Measurements from ENCODE around the gene IL34.
"Not testable (repeated sequence)": the region's sequence is repeated elsewhere in the genome, so short reads cannot be mapped to it uniquely, and the experiment has no call there.

The IL34 gene

DNA sequence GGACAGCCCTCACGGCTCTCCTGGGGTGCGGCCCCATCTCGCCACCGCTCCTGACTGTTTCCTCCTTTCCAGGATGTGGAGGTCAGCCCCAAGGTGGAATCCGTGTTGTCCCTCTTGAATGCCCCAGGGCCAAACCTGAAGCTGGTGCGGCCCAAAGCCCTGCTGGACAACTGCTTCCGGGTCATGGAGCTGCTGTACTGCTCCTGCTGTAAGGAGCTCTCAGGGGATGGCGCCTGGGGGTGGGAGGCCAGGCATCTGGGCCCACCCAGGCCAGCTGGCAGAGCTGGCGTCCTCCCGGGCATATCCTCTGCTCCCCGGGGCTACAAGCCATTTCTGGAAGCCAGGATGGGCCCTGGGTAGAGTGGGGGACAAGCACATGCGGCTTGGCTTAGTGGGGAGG lies 13.2 kb downstream of the IL34 start:
- no peak for DNase-seq

DNA sequence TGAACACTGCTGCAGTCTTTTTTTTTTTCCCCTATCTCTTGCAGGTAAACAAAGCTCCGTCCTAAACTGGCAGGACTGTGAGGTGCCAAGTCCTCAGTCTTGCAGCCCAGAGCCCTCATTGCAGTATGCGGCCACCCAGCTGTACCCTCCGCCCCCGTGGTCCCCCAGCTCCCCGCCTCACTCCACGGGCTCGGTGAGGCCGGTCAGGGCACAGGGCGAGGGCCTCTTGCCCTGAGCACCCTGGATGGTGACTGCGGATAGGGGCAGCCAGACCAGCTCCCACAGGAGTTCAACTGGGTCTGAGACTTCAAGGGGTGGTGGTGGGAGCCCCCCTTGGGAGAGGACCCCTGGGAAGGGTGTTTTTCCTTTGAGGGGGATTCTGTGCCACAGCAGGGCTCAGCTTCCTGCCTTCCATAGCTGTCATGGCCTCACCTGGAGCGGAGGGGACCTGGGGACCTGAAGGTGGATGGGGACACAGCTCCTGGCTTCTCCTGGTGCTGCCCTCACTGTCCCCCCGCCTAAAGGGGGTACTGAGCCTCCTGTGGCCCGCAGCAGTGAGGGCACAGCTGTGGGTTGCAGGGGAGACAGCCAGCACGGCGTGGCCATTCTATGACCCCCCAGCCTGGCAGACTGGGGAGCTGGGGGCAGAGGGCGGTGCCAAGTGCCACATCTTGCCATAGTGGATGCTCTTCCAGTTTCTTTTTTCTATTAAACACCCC lies 13.8 kb downstream of the IL34 start:
- DNase-seq: no peak

DNA sequence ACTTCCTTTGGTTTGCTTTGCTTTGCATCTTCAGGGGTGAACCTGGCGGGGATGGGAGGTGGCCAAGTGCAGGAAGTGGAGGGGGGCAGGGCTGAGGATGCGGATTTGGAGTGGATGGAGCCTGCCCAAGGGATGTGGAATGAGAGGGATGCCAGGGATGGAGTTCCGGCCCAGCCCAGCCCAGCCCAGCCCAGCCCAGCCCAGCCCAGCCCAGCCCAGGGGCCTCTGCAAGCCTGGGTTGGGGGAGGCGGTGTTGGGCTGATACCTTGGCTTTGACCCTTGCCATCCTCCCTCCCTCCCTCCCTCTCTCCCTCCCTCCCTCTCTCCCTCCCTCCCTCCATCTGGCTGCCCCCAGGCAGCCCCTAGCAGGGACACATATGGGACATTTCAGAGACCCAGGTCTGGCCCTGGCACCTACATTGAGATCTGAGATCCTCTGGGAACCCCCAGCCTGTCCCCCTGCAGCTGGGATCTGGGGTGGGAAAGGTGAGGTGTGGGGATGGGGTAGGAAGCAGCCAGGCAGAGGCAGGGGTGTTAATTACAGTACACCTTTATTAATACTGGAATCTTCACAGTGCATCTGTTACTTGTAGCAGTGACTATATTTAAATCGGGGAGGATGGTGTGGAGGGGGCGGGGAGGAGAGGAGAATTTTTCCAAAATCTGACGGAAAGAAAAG lies 14.5 kb downstream of the IL34 start:
- DNase-seq: no peak

DNA sequence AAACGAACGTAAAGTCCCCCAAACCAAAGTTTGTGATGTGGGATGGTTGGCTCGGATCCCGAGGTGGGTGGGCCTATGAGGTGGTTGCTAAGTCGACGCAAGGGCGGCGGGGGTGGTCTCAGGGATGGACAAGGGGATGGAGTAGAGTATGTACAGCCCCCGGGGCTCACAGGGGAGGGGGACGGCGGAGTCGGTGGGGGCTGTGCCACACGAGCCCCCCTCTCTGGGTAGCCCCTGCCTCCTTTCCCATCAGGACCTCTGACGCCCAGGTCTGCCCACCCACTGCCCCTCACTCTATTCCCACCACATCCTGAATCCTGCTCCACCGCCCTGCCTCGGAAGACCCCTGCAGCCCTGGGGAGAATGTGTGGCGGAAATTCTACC lies 15.2 kb downstream of the IL34 start:
- no peak for DNase-seq

DNA sequence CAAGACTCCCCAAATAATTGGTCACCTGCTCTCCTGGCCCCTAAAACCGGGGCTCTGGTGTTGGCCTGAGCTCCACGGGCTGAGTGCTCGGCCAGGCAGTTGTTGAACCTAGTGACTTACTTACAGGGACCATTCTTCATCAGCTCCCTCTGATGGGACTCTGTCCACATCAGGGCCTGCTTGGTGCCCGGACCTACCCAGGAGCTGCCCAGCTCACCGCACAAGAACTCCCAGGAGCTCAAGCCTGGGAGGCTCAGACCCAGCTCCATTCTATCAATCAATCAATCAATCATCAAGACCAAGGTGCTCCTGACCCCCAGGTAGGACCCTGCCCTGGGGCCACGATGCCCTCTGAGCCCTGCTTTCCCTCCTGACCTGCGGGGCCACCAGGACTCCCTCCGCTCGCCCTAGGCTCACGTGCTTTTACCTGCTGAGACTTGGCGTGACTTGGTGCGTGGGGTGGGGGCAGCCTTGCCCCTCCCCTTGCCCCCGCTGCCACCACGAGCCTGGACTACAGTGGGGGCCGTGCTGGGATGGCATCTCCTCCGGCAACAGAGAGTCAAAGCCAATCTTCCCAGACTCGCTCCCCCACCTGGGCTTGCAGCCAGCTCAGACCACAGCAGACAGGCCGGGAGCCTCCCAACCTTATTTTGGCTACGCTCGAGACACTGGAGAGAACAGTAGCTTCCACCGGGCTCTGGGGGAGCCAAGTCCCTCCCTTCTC lies 15.7 kb downstream of the IL34 start:
- DNase-seq: no peak

DNA sequence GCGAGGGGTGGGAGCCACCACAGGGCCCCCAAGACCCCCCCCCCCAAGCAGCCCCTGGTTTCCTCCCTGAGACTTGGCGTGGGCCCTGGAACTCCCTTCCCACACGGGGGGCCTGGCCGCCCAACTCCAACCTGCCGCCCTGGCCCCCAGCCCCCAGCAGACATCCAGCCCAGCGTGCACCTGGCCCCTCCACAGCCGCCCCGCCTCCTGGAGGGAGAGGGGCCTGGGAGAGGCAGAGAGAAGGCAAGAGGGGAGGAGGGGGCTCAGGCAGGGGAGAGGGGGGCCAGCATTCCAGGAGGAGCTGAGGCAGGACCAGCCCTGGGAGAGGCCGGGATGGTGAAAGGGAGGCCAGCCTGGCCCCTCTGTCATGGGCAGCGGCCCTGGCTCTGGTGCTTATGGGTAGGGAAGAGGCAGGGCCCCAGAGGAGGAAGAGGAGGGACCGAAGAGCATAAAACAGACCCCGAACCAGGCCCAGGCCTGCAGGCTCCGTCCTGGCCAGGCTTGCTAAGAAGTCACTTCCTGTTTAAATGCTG lies 16.7 kb downstream of the IL34 start:
- DNase-seq: no peak

DNA sequence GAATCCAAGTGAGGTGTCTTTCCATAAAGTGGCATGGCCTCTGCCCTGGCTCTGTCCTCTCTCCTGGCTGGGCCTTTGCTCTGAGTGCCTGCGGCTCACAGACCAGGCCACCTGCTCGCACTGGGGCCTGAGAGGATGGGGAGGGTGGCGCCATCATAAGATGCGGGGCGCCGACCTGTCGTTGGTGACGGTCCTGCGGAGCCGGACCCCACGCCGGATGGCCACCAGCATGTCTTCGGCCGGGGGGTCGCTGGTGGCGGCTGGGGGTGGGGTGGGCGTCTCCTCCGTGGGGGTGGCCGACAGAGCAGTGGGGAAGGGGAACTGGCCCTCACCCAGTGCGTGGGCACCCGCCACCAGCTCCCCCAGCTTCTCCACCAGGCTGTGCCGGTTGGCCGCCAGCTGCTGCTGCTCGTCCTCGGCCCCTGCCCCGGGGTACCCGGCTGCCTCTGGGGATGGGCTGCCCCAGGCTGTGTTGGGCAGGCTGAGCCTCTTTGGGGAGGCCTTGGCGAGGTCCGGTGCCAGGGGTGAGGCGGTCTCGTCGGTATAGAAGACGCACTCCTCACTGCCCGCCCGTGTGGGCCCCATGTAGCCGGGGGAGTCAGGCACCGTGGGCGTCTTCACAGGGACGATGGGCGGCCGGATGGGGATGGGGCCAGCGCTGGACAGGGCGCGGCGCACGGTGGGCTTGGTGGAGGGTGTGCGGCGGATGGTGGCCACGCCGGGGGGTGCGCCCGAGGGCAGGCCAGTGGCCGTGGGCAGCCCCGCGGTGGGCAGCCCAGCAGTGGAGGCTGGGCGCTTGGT lies 17.4 kb downstream of the IL34 start:
- DNase-seq: no peak

DNA sequence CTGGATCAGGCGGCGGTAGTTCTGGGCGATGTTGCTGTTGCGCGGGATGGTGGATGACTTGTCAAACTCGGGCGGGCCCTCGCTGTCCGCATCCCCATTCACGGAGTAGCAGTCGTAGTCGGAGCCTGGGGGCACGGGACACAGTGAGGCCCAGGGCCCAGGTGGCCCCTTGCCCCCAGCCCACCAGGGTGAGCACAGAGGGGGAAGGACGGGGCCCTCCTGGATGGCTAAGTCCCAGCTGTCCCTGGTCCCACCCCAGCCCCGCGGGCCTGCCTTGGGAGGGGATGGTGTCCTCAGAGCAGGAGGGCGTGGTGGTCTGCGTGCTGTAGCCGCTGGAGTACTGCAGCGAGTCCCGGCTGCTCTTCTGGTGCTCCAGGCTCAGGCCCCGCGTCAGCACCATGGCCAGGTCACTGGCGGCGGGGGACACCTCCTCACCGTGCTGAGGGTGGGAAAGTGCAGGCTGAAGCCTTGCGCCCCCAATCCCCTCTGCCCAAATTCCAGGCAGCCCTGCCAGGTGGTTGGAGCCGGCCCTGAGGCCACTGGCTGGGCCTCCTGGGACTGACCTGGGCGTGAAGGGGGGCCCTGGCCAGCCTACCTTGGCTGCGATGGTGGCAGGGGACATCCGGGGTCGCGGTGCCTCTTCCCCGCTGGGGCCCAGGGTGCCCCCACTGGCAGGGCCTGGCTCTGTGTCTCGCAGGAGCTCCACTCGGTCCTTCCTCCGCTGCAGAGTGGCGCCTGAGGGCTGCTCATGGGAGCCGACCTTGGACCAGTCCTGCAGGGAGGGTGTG lies 18.2 kb downstream of the IL34 start:
- DNase-seq: no peak

DNA sequence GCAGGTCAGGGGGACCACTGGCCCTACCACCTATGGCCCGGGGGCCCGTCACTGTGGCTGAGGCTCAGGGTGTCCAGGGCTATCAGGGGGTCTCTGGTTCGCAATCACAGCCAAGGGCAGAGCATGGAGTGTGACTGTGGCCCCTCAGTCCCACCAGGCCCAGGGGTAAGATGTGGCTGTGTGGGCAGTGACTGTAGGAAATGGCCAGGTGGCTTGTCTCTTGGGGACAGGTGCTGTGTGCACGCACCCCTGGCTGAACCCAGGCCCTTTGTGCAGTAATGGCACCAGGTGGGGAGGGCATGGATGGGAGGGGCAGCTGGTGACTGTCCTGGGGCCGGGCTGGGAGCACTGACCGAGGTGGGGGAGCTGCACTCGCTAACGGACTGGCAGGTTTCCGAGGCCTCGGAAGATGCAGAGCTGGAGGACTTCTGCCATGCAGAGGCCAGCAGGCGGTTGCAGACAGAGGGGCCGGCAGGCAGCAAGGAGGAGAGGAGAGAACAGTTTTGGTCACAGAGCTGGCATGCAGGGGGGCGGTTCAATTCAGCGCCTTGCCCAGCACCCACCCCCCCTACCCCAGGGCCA lies 18.8 kb downstream of the IL34 start:
- DNase-seq: no peak

DNA sequence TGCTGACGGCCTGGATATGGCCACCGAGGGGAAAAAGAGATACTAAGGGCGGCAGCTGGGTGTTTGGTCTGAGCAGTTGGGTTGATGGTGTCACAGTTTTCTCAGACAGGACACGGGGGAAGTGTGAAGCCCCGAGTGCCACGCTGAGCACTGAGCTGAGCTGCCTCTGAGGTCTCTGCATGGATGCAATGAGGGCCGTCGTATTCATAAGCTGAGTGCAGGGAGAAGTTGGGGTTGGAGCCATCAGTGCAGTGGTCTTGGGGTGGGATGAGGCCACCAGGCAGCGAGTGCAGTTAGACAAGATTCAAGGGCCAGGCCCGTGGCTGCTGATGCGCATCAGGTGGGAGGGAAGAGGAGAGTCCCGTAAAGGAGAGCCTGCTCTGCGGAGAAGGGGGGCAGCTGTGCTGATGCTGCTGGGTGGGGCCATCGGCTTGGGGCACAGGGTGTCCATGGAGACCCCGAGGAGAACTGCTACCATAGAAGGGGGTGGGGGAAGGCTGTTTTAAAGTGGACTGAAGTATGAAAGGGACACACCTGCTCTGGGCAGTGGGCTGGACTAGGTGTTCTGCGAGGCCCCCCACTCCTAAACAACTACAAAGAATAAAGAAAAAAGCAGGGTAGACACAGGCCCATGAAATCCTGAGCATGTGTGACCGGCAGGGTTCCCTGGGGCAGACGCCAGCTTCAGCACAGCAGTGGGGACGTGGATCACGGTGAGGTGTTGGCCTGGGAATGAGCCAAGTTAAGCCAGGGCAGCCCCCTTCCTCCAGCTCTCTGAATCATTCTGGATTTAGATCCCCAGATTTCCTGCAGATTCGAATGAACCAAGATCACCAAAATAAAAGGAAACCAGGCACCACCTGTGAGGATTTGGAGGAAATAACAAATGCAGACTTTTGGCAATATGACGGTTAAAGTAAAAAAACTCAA lies 19.7 kb downstream of the IL34 start:
- DNase-seq: no peak

DNA sequence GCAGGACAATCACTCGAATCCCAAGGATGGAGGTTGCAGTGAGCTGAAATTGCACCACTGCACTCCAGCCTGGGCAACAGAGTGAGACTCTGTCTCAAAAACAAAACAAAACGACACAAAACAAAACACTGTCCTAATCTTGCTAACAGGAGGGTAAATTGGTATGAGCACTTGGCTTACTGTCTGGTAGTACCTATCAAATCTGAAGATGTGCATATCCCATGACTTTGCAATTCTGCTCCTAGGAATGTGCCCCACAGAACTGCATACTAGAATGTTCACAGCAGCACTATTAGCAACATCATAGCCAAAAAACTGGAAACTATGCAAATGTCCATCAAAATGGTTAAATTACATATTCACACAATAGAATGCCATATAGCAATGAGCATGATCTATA lies 23.8 kb downstream of the IL34 start:
- DNase-seq: no peak

DNA sequence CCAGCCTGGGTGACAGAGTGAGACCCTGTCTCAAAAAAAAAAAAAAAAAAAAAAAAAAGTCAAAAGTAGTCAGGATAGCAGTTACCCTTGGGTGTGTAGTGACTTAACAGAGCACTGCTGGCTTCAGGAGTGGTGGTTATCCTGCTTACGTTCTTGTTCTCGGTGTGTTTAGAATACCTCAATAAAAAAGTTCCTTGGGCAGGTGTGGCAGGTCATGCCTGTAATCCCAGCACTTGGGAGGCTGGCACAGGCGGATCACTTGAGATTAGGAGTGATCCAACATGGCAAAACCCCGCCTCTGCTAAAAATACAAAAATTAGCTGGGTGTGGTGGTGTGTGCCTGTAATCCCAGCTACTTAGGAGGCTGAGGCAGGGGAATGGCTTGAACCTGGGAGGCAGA lies 24.6 kb downstream of the IL34 start:
- not testable (repeated sequence) for DNase-seq

DNA sequence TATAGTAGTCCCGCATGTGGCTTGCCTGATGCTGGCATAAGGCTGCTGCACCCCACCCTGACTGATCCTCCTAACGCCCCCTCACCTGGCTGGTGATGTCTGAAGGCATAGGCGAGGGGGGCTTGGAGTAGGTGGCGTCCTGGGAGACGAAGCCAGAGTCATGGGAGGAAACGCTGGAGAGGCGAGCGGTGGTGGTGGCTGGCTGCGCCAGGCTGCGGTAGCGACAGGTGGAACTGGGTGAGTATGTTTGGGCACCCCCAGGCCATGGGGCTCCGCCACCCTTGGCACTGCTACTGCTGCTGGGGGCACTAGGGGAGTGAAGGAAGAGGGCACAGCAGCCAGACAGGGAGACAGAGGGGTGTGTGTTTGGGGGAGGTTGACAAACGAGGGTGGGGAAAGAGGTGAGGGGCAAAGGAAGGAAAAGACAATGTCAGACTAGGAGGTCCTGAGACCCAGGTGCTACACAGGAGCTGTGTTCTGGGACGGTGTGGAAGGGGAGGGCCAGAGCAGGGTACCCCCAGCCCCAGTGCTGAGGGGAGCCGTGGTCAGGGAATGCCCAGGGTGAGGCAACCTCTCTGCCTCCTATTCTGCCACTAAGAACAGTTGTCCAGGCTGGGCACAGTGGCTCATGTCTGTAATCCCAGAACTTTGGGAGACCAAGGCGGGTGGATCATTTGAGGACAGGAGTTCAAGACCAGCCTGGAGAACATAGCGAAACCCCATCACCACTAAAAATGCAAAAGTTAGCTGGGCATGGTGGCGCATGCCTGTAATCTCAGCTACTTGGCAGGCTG lies 28.1 kb downstream of the IL34 start:
- no peak for DNase-seq

DNA sequence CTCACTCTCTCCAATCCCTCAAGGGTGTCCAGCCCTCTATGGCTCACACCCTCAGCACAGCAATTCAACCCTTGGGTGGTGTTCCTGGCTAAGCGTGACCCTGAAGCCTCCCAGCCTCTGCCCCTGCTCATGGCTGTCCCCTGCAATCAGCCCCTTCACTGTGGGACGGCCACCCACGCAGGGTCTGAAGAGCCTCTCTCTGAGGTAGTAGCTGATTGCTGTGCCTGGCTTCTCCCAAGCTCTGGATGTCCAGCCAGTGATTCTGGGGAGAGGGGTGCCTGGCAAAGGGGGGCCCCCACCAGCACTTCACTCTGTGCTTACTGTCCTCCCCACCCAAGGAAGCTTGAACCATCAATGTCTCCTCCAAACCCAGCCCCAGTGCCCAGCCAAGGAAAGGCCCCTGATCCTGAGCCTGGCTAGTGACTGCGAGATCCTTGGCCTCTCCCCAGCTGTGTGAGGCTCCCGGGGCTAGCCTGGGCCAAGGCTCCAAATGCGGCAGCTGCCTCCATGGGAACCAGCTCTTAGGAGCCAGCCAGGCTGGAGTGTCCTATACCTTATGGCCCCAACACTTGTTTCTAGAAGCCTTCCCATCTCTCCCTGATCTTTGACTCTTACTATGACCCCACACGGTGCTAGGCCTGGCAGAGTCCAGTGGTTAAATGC lies 29.6 kb downstream of the IL34 start:
- DNase-seq: no peak

DNA sequence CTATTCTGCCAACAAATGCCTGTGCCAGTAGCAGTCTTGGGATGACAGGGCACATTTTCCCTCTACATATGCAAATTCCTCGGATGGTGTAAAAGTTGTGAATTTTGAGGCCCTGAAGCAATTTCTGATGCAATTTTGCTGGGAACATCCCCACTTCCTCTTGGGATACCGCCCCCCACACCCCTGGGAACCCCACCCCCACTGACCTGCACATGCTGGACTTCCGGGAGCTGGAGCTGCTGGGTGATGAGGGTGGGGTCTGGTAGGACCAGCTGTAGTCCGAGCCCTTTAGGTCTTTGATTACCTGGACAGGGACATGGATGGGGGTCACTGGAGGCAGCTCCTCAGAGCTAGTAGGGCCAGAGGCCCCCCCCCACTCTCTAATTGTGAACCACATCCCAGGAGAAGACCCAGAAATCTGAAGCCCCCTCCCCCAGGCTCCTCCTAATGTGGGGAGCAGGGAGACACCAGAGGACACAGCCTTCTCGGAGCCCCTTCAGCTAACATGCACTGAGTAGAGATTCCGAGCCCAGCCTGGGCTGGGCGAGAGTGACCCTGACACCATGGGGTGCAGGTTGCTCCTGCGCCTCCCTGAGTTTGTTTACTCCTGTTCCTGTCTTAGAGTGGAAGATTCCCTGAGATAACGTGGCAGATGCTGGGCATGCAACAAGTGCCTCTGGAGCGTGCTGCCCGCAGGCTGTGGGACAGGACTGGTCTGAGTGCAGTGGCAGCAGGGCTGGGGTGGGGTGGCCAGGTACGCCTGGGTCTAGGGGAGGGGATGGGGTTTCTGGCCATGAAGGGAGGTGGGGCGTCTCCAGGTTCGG lies 30.5 kb downstream of the IL34 start:
- DNase-seq: no peak

DNA sequence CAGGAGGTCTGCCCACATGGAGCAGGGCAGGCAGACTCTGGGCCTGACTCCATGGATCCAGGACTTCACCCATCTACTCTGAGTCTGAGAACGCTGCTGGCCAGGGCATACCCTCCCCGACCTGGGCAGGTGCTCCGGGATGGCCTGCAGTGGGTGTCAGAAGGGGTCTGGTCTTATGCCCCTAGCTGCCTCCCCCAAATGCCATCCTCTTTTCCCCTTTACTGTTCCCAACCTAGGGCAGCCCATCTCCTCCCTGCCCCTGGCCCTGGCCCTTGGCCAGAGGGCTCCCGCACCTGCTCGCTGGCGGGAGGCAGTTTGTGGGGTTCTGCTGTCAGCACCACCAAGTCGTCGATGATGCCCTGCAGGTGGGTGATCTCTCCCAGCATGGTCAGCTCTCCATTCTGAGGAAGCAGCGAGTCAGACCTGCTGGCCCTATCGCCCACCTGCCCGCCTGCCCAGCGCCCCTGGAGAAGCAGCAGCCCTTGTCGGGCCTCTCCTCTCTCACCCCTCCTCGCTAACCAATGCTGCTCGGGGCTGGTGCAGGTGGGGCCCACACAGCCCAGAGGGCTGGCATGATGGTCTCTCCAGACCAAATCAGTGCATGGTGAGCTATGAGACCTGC lies 31.3 kb downstream of the IL34 start:
- DNase-seq: no peak

DNA sequence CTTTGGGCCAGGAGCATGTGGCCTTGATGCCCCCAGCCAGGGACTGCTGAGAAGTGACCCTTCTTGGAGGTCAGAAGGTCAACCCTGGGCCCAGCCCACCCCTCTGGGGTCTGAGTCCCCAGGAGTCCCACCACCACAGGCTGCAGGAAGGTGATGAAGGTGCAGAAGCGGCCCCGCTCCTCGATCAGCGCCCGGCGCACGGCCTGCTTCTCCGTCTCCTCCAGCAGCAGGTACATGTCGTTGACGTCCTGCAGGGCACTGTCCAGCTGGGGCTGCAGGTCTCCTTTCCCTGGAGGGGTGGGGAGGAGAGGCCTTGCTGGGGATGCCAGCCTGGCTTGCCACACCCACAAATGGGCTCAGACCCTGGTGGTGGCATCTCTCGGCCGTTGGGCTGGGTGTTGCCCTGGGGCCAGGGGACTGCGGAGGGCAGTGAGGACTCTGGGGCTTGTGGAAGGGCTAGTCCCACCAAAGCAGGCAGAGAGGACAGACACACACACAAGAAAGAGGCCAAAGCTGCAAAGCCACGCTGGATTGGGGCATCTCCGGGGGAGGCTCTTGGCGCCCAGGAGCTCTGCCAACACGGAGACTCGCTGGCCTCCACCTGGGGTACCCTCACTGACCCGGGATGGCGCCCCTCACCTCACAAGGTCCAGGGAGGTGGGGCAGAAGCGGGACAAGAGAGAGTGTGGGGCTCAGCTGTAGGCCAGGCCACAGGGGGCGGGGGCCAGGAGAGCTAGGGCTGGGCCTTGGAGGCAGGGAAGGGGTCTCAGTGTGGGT lies 31.9 kb downstream of the IL34 start:
- DNase-seq: no peak
